ENCODE results near the gene RHCE. TPM values are rescaled to one million over a fixed set of nuclear protein-coding genes. Genes with fewer than 3 reads are reported as not detected.

RHCE gene
- total and polyA plus RNA-seq, 9 of the 15 experiments (the other 6 are each of a cell fraction or from before 2014, with no cell fraction given), result 5.4 to 31.5 (median 12.6) TPM

DNA sequence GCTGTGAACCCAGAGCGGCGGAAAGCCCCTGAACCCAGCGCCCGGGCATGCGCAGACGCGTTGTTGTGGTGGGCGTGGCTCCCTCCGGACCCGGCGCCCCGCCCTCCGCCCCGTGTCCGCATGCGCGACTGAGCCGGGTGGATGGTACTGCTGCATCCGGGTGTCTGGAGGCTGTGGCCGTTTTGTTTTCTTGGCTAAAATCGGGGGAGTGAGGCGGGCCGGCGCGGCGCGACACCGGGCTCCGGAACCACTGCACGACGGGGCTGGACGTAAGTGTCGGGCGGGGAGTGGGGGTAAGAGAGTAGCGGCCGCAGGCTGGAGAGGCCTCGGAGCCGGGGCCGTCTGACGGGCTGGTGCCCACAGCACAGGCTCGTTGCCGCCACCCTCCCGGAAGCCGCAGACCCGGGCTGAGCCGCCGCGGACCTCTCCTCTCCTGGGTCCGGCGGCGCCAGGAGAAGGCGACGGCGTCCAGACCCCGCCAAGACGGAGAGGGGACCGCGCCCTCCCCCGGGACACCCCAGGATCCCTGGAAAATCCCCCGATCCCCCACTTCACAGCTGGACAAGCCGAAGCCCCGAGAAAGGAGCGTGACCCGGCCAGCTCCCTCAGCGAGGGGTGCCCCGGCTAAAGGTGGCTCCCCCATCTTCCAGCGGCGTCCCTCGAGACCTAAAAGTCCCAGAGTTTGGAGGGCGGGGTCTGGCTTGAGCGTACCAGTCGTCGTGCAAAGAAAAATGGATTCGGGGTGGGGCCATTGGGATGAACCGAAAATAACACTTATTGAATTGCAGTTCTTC lies 82.2 kb downstream of the RHCE start, which contains the start of gene TMEM50A (continued):
- 0 out of 2 replicates have a peak, but pooled peaks have one; percentile 20 for TF ChIP-seq FOXK1 (CRISPR knock-in tag; IDR thresholded peaks at IDR 0.05; ENCODE audit: borderline replicate concordance)
- TF ChIP-seq MAZ (CRISPR knock-in tag; conservative IDR thresholded peaks at IDR 0.05 in 1 of 2, IDR thresholded peaks at IDR 0.05 in 1 of 2), result peak in 1 of 2 experiments; percentile 82; a peak in 2 of 4 replicates
- no peak for TF ChIP-seq MCM5 (IDR thresholded peaks at IDR 0.05; ENCODE audit: low read depth)
- TF ChIP-seq ZBTB17 (CRISPR knock-in tag; IDR thresholded peaks at IDR 0.05), result peak; percentile 75
- no peak for TF ChIP-seq ETV6 (IDR thresholded peaks at IDR 0.05; ENCODE audit: borderline replicate concordance in 1 of 2, low read depth in 2 of 2, low read length in 1 of 2)
- no peak for TF ChIP-seq ETV6 (CRISPR knock-in tag; IDR thresholded peaks at IDR 0.05; ENCODE audit: borderline replicate concordance)
- TF ChIP-seq, protein P1, sequence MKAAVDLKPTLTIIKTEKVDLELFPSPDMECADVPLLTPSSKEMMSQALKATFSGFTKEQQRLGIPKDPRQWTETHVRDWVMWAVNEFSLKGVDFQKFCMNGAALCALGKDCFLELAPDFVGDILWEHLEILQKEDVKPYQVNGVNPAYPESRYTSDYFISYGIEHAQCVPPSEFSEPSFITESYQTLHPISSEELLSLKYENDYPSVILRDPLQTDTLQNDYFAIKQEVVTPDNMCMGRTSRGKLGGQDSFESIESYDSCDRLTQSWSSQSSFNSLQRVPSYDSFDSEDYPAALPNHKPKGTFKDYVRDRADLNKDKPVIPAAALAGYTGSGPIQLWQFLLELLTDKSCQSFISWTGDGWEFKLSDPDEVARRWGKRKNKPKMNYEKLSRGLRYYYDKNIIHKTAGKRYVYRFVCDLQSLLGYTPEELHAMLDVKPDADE (conservative IDR thresholded peaks at IDR 0.05; ENCODE audit: control insufficient read depth, low read depth, low read length), result peak; percentile 60; the same call in 1 of the 2 replicates
- peak; percentile 69; the same call in 1 of the 2 replicates for TF ChIP-seq RB1 (IDR thresholded peaks at IDR 0.05; ENCODE audit: low read depth)
- TF ChIP-seq, protein P2, sequence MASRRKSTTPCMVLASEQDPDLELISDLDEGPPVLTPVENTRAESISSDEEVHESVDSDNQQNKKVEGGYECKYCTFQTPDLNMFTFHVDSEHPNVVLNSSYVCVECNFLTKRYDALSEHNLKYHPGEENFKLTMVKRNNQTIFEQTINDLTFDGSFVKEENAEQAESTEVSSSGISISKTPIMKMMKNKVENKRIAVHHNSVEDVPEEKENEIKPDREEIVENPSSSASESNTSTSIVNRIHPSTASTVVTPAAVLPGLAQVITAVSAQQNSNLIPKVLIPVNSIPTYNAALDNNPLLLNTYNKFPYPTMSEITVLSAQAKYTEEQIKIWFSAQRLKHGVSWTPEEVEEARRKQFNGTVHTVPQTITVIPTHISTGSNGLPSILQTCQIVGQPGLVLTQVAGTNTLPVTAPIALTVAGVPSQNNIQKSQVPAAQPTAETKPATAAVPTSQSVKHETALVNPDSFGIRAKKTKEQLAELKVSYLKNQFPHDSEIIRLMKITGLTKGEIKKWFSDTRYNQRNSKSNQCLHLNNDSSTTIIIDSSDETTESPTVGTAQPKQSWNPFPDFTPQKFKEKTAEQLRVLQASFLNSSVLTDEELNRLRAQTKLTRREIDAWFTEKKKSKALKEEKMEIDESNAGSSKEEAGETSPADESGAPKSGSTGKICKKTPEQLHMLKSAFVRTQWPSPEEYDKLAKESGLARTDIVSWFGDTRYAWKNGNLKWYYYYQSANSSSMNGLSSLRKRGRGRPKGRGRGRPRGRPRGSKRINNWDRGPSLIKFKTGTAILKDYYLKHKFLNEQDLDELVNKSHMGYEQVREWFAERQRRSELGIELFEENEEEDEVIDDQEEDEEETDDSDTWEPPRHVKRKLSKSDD (conservative IDR thresholded peaks at IDR 0.05; ENCODE audit: low read length), result no peak; the same call in 1 of the 2 replicates
- peak; percentile 64 for TF ChIP-seq TAF1 (IDR thresholded peaks at IDR 0.05; ENCODE audit: control insufficient read depth, extremely low read depth, insufficient read depth, low read length, severe bottlenecking)
- TF ChIP-seq TCF3 (CRISPR knock-in tag; IDR thresholded peaks at IDR 0.05), result no peak
- TF ChIP-seq, protein P3, sequence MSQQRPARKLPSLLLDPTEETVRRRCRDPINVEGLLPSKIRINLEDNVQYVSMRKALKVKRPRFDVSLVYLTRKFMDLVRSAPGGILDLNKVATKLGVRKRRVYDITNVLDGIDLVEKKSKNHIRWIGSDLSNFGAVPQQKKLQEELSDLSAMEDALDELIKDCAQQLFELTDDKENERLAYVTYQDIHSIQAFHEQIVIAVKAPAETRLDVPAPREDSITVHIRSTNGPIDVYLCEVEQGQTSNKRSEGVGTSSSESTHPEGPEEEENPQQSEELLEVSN (IDR thresholded peaks at IDR 0.05; ENCODE audit: borderline replicate concordance in 1 of 2, extremely low read depth in 1 of 2, insufficient read depth in 1 of 2, insufficient read length in 1 of 2, low read depth in 1 of 2, low read length in 1 of 2, poor library complexity in 1 of 2, severe bottlenecking in 1 of 2), result no peak
- no peak for TF ChIP-seq MTF1 (CRISPR knock-in tag; IDR thresholded peaks at IDR 0.05; ENCODE audit: borderline replicate concordance)
- TF ChIP-seq ZNF445 (CRISPR knock-in tag; IDR thresholded peaks at IDR 0.05; ENCODE audit: low read depth), result no peak
- TF ChIP-seq ERF (CRISPR knock-in tag; IDR thresholded peaks at IDR 0.05), result 0 out of 2 replicates have a peak, but pooled peaks have one; percentile 35
- no peak for TF ChIP-seq ATF1 (CRISPR knock-in tag; IDR thresholded peaks at IDR 0.05)
- TF ChIP-seq ATF1 (tag; IDR thresholded peaks at IDR 0.05), result peak; percentile 65
- TF ChIP-seq MTA1 (IDR thresholded peaks at IDR 0.05; ENCODE audit: borderline replicate concordance), result no peak

Measured in K562 (cell line).